H9 (cell line): ENCODE data around the gene PACS1. TPM values are rescaled to one million over a fixed set of nuclear protein-coding genes. Genes with fewer than 3 reads are reported as not detected.
A peak's percentile ranks its signal among the peaks of the same experiment; 100 is the strongest.

Source experiments
- DNase-seq: peaks from one replicate; pipeline ENCODE4 v3.0.0-alpha.2; 2017
- H2AFZ ChIP-seq: one replicate; pipeline ENCODE4 v1.6.1; 2013; ENCODE audit warnings: mild to moderate bottlenecking, low read length, control low read depth, moderate library complexity
- H2AK5ac ChIP-seq: 2 replicates; pipeline ENCODE4 v1.6.1; 2013; ENCODE audit warnings: low read length, control low read depth, mixed read lengths; ENCODE audit not compliant: insufficient read length
- H2BK120ac ChIP-seq: one replicate; pipeline ENCODE4 v1.6.1; 2013; ENCODE audit warnings: low read depth, mild to moderate bottlenecking, low read length, control low read depth, inconsistent platforms; ENCODE audit not compliant: poor library complexity, severe bottlenecking
- H2BK12ac ChIP-seq: 2 replicates; pipeline ENCODE4 v1.6.1; 2013; ENCODE audit warnings: low read length, control low read depth, mixed read lengths, low read depth; ENCODE audit not compliant: insufficient read length
- H2BK15ac ChIP-seq: 2 replicates; pipeline ENCODE4 v1.6.1; 2013; ENCODE audit warnings: low read depth, low read length, control low read depth
- H2BK20ac ChIP-seq: one replicate; pipeline ENCODE4 v1.6.1; 2013; ENCODE audit warnings: low read depth, mild to moderate bottlenecking, low read length, control low read depth, inconsistent platforms; ENCODE audit not compliant: poor library complexity, severe bottlenecking
- H2BK5ac ChIP-seq: 2 replicates; pipeline ENCODE4 v1.6.1; 2013; ENCODE audit warnings: low read length, control low read depth, mixed read lengths; ENCODE audit not compliant: insufficient read length
- H3K14ac ChIP-seq: 2 replicates; pipeline ENCODE4 v1.6.1; 2013; ENCODE audit warnings: low read length, control low read depth; ENCODE audit not compliant: insufficient read depth
- H3K18ac ChIP-seq: 2 replicates; pipeline ENCODE4 v1.6.1; 2013; ENCODE audit warnings: low read depth, mild to moderate bottlenecking, mixed read lengths, low read length, control low read depth; ENCODE audit not compliant: insufficient read length
- H3K23ac ChIP-seq: 2 replicates; pipeline ENCODE4 v1.6.1; 2013; ENCODE audit warnings: low read length, control low read depth, mixed read lengths, low read depth; ENCODE audit not compliant: insufficient read length
- H3K23me2 ChIP-seq: 2 replicates; pipeline ENCODE4 v1.6.1; 2013; ENCODE audit warnings: low read depth, mild to moderate bottlenecking, mixed read lengths, low read length, control low read depth; ENCODE audit not compliant: insufficient read length, poor library complexity, severe bottlenecking
- H3K27ac ChIP-seq: 2 replicates; pipeline ENCODE4 v1.5.1; 2013; ENCODE audit warnings: low read length, control low read depth, mixed read lengths, low read depth; ENCODE audit not compliant: insufficient read length
- H3K27me3 ChIP-seq: 2 replicates; pipeline ENCODE4 v1.6.1; 2013; ENCODE audit warnings: low read length, control low read depth, inconsistent platforms; ENCODE audit not compliant: insufficient read depth
- H3K4ac ChIP-seq: 2 replicates; pipeline ENCODE4 v1.6.1; 2013; ENCODE audit warnings: low read depth, mild to moderate bottlenecking, control low read depth, inconsistent platforms, low read length, moderate library complexity
- H3K4me1 ChIP-seq: 2 replicates; pipeline ENCODE4 v1.6.1; 2013; ENCODE audit warnings: low read length, control low read depth, inconsistent platforms; ENCODE audit not compliant: insufficient read depth
- H3K4me2 ChIP-seq: 2 replicates; pipeline ENCODE4 v1.6.1; 2013; ENCODE audit warnings: low read length, control low read depth, mixed read lengths; ENCODE audit not compliant: insufficient read length, insufficient read depth
- H3K56ac ChIP-seq: 2 replicates; pipeline ENCODE4 v1.6.1; 2013; ENCODE audit warnings: low read depth, mild to moderate bottlenecking, mixed read lengths, low read length, control low read depth; ENCODE audit not compliant: insufficient read length
- H3K79me1 ChIP-seq: 2 replicates; pipeline ENCODE4 v1.6.1; 2013; ENCODE audit warnings: low read depth, mild to moderate bottlenecking, moderate library complexity, low read length, control low read depth, inconsistent platforms; ENCODE audit not compliant: insufficient read depth, poor library complexity, severe bottlenecking
- H3K79me2 ChIP-seq: 2 replicates; pipeline ENCODE4 v1.6.1; 2013; ENCODE audit warnings: low read length, control low read depth, inconsistent platforms; ENCODE audit not compliant: insufficient read depth
- H3K9ac ChIP-seq: 2 replicates; pipeline ENCODE4 v1.6.1; 2013; ENCODE audit warnings: low read length, control low read depth, mixed read lengths; ENCODE audit not compliant: insufficient read length; ENCODE audit errors: extremely low read depth
- H3K9me3 ChIP-seq: one replicate; pipeline ENCODE4 v1.6.1; 2013; ENCODE audit warnings: low read depth, low read length, inconsistent platforms; ENCODE audit not compliant: control insufficient read depth
- H3T11ph ChIP-seq: one replicate; pipeline ENCODE4 v1.6.1; 2013; ENCODE audit warnings: mild to moderate bottlenecking, low read length, control low read depth, inconsistent platforms
- H4K20me1 ChIP-seq: one replicate; pipeline ENCODE4 v1.6.1; 2013; ENCODE audit not compliant: control insufficient read depth, insufficient read length, insufficient read depth
- H4K5ac ChIP-seq: 2 replicates; pipeline ENCODE4 v1.6.1; 2013; ENCODE audit warnings: low read depth, mild to moderate bottlenecking, mixed read lengths, low read length, control low read depth; ENCODE audit not compliant: insufficient read length
- H4K8ac ChIP-seq: replicated peaks from 2 replicates; pipeline ENCODE4 v1.6.1; 2013; ENCODE audit warnings: low read length, control low read depth, mixed read lengths, low read depth; ENCODE audit not compliant: insufficient read length
- H4K91ac ChIP-seq: 2 replicates; pipeline ENCODE4 v1.6.1; 2013; ENCODE audit warnings: low read depth, mild to moderate bottlenecking, moderate library complexity, mixed read lengths, low read length, control low read depth; ENCODE audit not compliant: insufficient read length
- H3K27ac Mint-ChIP-seq, 3 experiments: 2 replicates in 2 of 3; 3 replicates in 1 of 3; pipeline ENCODE4 v1.8.0; 2020 to 2021; ENCODE audit warnings: mixed read lengths in 3 of 3, mild to moderate bottlenecking in 1 of 3, moderate library complexity in 1 of 3
- H3K27me3 Mint-ChIP-seq: 2 replicates; pipeline ENCODE4 v1.8.0; 2021; ENCODE audit warnings: low read depth, mild to moderate bottlenecking, moderate library complexity, mixed read lengths
- H3K36me3 Mint-ChIP-seq, 3 experiments: 2 replicates in 2 of 3; 3 replicates in 1 of 3; pipeline ENCODE4 v1.8.0; 2020 to 2021; ENCODE audit warnings: low read depth in 3 of 3, mixed read lengths in 3 of 3; ENCODE audit not compliant: insufficient read depth in 1 of 3
- H3K4me1 Mint-ChIP-seq, 2 experiments: 2 replicates each; pipeline ENCODE4 v1.8.0; 2020; ENCODE audit warnings: mixed read lengths in 2 of 2
- H3K4me3 Mint-ChIP-seq, 2 experiments: 2 replicates in 1 of 2; 3 replicates in 1 of 2; pipeline ENCODE4 v1.8.0; 2020 to 2021; ENCODE audit warnings: mild to moderate bottlenecking in 2 of 2, mixed read lengths in 2 of 2, moderate library complexity in 1 of 2
- H3K9me3 Mint-ChIP-seq, 2 experiments: 2 replicates in 1 of 2; 3 replicates in 1 of 2; pipeline ENCODE4 v1.8.0; 2020; ENCODE audit warnings: mild to moderate bottlenecking in 2 of 2, mixed read lengths in 2 of 2, moderate library complexity in 1 of 2
- CTCF ChIP-seq: fragments of 200-600 bp; sonication (generic); conservative IDR thresholded peaks from 3 replicates; pipeline ENCODE4 v1.8.0; 2021; ENCODE audit warnings: antibody characterized with exemption, mild to moderate bottlenecking
- WGBS: extraction: QIAGEN DNeasy Blood & Tissue Kit; methylation state at CpG from one replicate; pipeline ENCODE4 v1.1.7; 2013; ENCODE audit warnings: missing lambda C conversion rate, low lambda C conversion rate, mixed read lengths; ENCODE audit not compliant: insufficient read length; ENCODE audit errors: extremely low coverage; 5-methylcytosine and 5-hydroxymethylcytosine counted together
- total RNA-seq: library from RNA; stranded (reverse); gene quantifications from 2 replicates; pipeline ENCODE4 v1.2.1, GENCODE V29; 2021

The PACS1 gene
- total RNA-seq, 1 experiment from 2014 or later: 35.5 TPM

GRCh38 chr11:66259225-66259624 is 189.2 kb downstream of the PACS1 start:
- no peaks in the 10 kb centered on the region for H3K9me3 ChIP-seq
- H3K79me1 ChIP-seq: no peaks in the 10 kb centered on the region
- no peak overlapping the region for H2AFZ ChIP-seq
- peaks cover 8% of the 10 kb centered on the region for H3K23me2 ChIP-seq
- no peak overlapping the region for H2BK12ac ChIP-seq
- H4K5ac ChIP-seq: no peak overlapping the region
- peak overlapping the region; percentile 84 to 94 for H3K4me3 Mint-ChIP-seq
- no peak overlapping the region for H3K27ac ChIP-seq
- no peak for DNase-seq
- H3K4me1 Mint-ChIP-seq: peaks cover 15 to 16% of the 10 kb centered on the region in 2 experiments
- H2AK5ac ChIP-seq: no peak overlapping the region
- H2BK120ac ChIP-seq: no peak overlapping the region
- H3K18ac ChIP-seq: no peak overlapping the region
- no CpG with 5 or more reads among the region's 2 CpGs for WGBS
- no peak overlapping the region for H3K4ac ChIP-seq
- H3K23ac ChIP-seq: no peak overlapping the region
- no peak overlapping the region for H2BK15ac ChIP-seq
- no peaks in the 10 kb centered on the region for H3K79me2 ChIP-seq
- H3K27ac Mint-ChIP-seq: peak overlapping the region in 1 of 3 experiments; percentile 18; a peak in 1 of 7 replicates
- H3K56ac ChIP-seq: no peak overlapping the region
- H3K9me3 Mint-ChIP-seq: peaks cover 0 to 2% of the 10 kb centered on the region in 2 experiments; a peak in 1 of 5 replicates
- H3K14ac ChIP-seq: no peak overlapping the region
- H2BK20ac ChIP-seq: no peak overlapping the region
- no peaks in the 10 kb centered on the region for H3K27me3 ChIP-seq
- peaks cover 14 to 51% (median 50%) of the 10 kb centered on the region in 3 experiments for H3K36me3 Mint-ChIP-seq
- peaks cover under 1% of the 10 kb centered on the region for H4K20me1 ChIP-seq
- TF ChIP-seq CTCF: no peak
- H4K91ac ChIP-seq: no peak overlapping the region
- H3K4me2 ChIP-seq: no peak overlapping the region
- H3K27me3 Mint-ChIP-seq: peaks cover 3% of the 10 kb centered on the region; the same call in 1 of the 2 replicates
- H3T11ph ChIP-seq: no peak overlapping the region
- H3K4me1 ChIP-seq: no peaks in the 10 kb centered on the region
- no peak overlapping the region for H2BK5ac ChIP-seq
- no peak overlapping the region for H4K8ac ChIP-seq
- H3K9ac ChIP-seq: no peak overlapping the region
